Skeletal muscle tissue (tissue), 4 donors: Measurements from ENCODE around the gene NAP1L4. TPM values are rescaled to one million over a fixed set of nuclear protein-coding genes. Genes with fewer than 3 reads are reported as not detected.
A peak's percentile ranks its signal among the peaks of the same experiment; 100 is the strongest.

ENCODE experiments used
- H3K27ac ChIP-seq: one replicate; pipeline ENCODE4 v1.7.0; 2013; ENCODE audit warnings: mild to moderate bottlenecking, low read depth, low read length, inconsistent platforms
- H3K27me3 ChIP-seq, 3 donors: one replicate each; pipeline ENCODE4 v1.7.0; 2013; ENCODE audit warnings: low read length in 3 of 3; ENCODE audit not compliant: control insufficient read depth in 3 of 3, insufficient read depth in 3 of 3
- H3K36me3 ChIP-seq, 3 donors: one replicate each; pipeline ENCODE4 v1.7.0; 2013; ENCODE audit warnings: low read length in 3 of 3; ENCODE audit not compliant: control insufficient read depth in 3 of 3, insufficient read depth in 3 of 3
- H3K4me1 ChIP-seq, 3 donors: one replicate each; pipeline ENCODE4 v1.7.0; 2013; ENCODE audit warnings: low read length in 3 of 3, mild to moderate bottlenecking in 3 of 3; ENCODE audit not compliant: control insufficient read depth in 3 of 3, insufficient read depth in 3 of 3
- H3K4me3 ChIP-seq, 3 donors: one replicate each; pipeline ENCODE4 v1.7.0; 2013; ENCODE audit warnings: low read length in 3 of 3
- H3K9ac ChIP-seq, 3 donors: one replicate each; pipeline ENCODE4 v1.7.0; 2013; ENCODE audit warnings: low read length in 3 of 3, mild to moderate bottlenecking in 3 of 3, moderate library complexity in 2 of 3, low read depth in 1 of 3
- H3K9me3 ChIP-seq, 3 donors: one replicate each; pipeline ENCODE4 v1.7.0; 2013; ENCODE audit warnings: low read length in 3 of 3; ENCODE audit not compliant: control insufficient read depth in 3 of 3
- total RNA-seq: library from RNA; depleted of rRNA; stranded (reverse); fragments of >200 nt; gene quantifications from one replicate; pipeline ENCODE4 v1.2.3, GENCODE V29; 2014
- donor health status: Osteomylitis.

NAP1L4 gene
- total RNA-seq, 1 donor from 2014 or later: 148 TPM

DNA sequence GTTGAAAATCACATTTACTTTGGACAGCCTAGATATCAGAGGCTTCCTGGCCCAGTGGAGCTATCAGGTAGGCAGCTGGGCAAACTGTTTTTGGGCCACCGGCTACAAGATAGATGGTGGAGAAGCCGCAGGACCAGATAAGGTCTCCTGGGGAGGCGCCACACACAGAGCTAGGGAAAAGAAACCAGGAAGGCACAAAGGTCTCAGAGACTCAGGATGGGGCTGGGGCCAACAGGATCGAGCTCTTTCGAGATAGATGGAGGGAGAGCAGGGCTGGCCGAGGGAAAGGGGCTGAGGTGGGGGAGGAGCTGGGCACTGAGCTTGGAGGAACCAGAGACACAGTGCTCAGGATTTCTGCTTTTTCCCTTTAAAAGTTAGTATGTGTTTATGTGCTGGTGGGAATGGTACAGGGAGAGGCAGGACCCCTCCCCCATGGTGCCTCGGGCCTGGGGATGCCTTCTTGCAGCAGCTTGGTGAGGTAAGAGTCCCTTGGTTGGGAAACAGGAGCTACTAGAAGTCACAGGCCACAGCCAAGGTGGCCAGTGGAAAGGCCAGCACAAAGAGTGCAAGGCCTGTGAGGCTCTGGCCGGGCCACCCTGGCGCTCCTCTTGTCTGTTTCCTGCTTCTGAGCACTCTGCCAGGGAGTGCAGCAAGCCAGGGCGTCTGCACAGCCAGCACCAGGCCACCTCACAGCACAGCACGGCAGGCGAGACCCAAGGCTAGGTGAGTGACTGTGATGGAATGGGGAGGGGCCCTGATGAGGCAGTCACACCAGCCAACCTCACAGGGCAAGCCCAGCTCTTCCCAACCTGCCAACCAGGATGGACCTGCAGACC lies 11.5 kb upstream of the NAP1L4 start:
- Histone ChIP-seq H3K9me3 (no peaks in the 10 kb centered on the region), H3K9ac (no peak overlapping the region)

DNA sequence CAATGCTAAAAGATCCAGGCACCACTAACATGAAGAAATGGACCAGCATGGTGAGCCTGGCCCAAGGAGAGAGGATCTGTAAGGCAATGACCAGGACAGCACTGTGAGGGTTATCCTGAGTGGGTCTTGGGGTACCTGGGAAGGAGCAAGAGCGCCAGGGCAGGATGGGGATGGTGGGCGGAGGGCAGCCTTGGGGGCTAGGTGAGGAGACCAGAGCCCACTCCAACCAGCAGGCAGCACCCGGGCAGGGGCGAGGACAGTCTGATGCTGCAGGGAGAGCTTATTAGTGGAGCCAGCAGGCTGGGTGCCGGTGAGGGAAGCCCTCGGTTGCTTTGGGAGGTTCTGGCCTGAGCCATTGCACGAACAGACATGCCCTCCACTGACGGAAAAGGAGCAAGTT lies 10.7 kb upstream of the NAP1L4 start:
- H3K4me1 ChIP-seq: peaks cover 0 to 14% (median 11%) of the 10 kb centered on the region in 3 donors
- peaks cover 47 to 57% (median 51%) of the 10 kb centered on the region in 3 donors for H3K36me3 ChIP-seq
- no peaks in the 10 kb centered on the region for H3K9me3 ChIP-seq
- H3K9ac ChIP-seq: no peak overlapping the region
- H3K27me3 ChIP-seq: no peaks in the 10 kb centered on the region
- H3K4me3 ChIP-seq: no peak overlapping the region
- no peak overlapping the region for H3K27ac ChIP-seq

More for the DNA sequence above, 11.5 kb upstream of the NAP1L4 start:
- peaks cover 0 to 14% (median 11%) of the 10 kb centered on the region in 3 donors for H3K4me1 ChIP-seq
- H3K4me3 ChIP-seq: no peak overlapping the region
- H3K27me3 ChIP-seq: no peaks in the 10 kb centered on the region
- H3K27ac ChIP-seq: no peak overlapping the region
- H3K36me3 ChIP-seq: peaks cover 47 to 57% (median 52%) of the 10 kb centered on the region in 3 donors

DNA sequence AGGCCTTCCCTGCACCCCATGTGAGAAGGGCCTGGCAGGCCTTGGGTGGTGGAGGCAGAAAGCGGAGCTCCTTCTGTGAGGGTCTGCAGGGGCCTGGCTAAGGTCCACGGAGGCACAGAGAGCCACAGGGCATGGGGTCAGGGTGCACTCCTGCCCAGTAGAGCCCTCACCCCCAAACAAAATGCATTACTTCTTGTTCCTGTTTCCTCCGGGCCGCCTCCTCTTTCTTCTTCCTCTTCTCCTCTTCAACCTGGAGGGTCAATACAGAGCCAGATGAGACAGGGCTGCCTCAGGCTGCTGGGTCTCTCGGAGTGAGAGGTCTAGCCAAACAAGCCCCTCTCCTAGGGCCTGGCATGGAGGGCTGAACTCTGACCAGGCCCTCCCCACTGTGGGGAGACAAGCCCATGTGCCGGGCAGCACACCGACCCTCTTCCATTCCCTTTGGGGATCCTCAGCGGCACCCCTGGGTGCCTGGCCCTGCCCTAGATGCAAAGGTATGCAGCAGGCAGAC lies 10.3 kb upstream of the NAP1L4 start:
- Histone ChIP-seq H3K27ac (no peak overlapping the region), H3K27me3 (no peaks in the 10 kb centered on the region), H3K9ac (no peak overlapping the region), H3K9me3 (no peaks in the 10 kb centered on the region), H3K4me3 (no peak overlapping the region), H3K36me3 (peaks cover 47 to 53% (median 48%) of the 10 kb centered on the region in 3 donors), H3K4me1 (peaks cover 0 to 14% (median 11%) of the 10 kb centered on the region in 3 donors)

DNA sequence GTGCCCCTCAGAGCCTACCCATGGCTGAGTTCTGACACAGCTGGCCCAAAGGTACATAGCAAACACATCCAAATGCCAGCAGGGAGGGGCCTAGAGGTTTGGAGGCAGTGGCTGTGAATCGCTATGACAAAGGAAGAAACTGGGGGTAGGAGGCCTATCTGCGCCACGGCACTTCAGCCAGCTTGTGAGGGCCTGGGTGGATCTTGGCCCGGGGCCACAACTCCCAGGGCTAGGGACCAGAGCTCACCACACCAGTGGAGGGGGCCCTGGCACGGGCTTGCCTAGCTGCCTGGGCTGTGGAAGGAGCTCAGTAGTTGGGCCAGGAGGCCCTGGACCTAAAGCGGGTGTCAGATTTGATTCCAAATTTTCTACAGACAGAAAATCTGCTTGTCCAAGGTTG lies 9.4 kb upstream of the NAP1L4 start:
- H3K4me1 ChIP-seq: peaks cover 0 to 19% (median 11%) of the 10 kb centered on the region in 3 donors
- H3K9ac ChIP-seq: no peak overlapping the region
- no peaks in the 10 kb centered on the region for H3K27me3 ChIP-seq
- no peaks in the 10 kb centered on the region for H3K9me3 ChIP-seq
- no peak overlapping the region for H3K4me3 ChIP-seq
- peaks cover 41 to 50% (median 47%) of the 10 kb centered on the region in 3 donors for H3K36me3 ChIP-seq
- no peak overlapping the region for H3K27ac ChIP-seq

DNA sequence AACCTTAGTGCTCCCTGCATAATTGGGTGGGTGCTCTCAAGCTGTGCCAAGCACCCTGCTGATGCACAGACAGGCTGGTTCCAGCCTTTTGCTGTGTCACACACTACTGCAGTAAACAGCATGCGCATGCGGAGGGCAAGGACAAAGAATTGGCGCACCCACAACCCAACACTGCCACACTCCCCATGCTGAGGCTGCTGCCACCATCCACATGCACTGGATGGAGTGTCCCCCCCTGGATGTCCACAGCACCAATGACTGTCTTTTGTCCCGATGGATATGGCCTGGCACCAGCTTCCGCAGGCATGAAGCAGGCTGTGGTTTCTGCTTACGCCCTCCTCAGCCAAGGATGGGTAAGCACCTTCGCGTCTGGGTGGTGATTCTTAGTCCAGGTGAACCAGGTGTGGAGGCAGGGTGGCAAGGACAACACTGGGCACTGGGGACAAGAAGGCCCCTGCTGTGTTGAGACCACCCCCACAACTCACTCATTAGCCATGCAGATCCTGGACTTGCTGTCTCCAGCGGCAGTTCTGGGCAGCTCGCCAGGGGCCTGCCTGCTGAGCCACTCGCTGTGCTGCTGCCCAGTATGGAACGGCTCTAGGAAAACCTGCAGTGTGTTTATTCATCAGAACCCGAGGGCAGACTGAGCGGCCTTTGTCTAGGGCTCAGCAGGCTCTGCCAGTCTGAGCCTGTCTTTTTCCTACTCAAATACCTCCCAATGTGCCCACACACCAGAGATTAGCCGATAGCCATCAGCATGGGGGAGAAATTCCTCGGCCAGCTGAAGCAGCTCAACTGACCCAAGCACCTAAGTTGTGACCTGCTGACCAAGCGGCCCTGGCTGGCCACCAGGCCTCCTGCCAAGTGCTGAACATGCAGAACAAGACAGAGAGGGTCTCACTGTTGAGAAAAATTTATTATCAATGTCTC lies 8.2 kb upstream of the NAP1L4 start:
- peak overlapping the region in 1 of 3 donors; percentile 57 for H3K9ac ChIP-seq

DNA sequence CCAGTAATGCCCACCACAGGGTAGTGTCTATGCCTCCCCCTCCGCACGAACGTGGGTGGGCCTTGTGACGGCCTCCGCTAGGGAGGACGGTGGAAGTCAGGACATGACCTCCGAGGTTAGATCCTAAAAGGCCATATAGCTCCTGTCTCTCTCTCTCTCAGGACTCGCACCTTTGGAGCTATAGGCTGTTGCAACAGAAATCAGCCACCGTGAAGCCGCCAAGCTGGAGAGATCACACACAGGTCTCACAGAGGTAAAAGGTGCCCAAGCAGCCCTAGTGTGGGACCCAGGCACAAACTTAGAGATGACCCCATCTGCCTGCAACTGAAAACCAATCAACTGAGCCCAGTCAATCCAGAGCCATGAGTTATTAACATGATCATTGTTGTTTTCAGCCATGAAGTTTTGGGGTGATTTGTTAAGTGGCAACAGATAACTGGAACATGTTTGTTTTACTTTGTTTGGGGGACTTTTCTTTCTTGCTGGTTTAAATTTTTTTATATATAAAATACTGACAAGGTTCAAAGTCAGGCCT lies 7.4 kb upstream of the NAP1L4 start:
- H3K36me3 ChIP-seq: peaks cover 37 to 46% (median 42%) of the 10 kb centered on the region in 3 donors

More for the DNA sequence above, 8.2 kb upstream of the NAP1L4 start:
- H3K4me1 ChIP-seq: peaks cover 6 to 24% (median 17%) of the 10 kb centered on the region in 3 donors
- H3K27ac ChIP-seq: no peak overlapping the region
- peaks cover 39 to 48% (median 43%) of the 10 kb centered on the region in 3 donors for H3K36me3 ChIP-seq
- no peaks in the 10 kb centered on the region for H3K9me3 ChIP-seq
- no peaks in the 10 kb centered on the region for H3K27me3 ChIP-seq
- H3K4me3 ChIP-seq: no peak overlapping the region

DNA sequence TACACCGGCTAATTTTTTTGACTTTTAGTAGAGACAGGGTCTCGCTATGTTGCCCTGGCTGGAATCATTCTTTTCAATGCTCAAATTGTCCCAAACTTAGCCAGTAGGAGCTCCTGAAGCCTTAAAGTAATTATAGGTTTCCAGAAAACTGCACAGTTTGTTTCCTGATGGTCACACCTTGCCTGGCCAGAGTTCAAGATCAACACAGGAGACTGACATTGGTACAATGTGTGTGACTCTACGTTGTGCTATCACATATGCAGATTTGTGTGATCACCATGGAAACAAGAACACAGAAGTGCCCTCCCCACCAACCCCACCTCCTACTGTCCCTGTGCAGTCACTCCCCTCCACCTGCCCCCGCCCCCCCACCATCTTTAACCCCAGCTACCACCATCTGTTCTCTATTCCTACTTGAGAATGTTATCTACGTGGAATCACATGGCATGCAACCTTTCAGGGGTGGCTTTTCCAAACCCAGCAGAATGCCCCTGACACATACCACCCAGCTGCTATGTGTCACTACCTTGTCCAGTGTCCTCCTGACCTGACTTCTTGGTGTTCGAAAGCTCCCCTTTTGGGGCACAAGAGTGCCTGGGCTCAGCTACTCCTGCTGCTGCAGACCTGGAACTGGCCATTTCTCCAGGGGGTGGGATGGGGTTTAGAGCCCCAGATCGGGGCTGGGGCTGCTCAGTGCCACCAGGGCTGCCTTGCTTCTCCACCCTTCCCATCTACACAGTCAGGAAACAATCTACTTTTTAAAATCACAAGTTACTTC lies 6.1 kb upstream of the NAP1L4 start:
- peaks cover 6 to 24% (median 17%) of the 10 kb centered on the region in 3 donors for H3K4me1 ChIP-seq
- H3K27me3 ChIP-seq: no peaks in the 10 kb centered on the region
- H3K9ac ChIP-seq: no peak overlapping the region
- no peaks in the 10 kb centered on the region for H3K9me3 ChIP-seq
- peaks cover 24 to 34% (median 31%) of the 10 kb centered on the region in 3 donors for H3K36me3 ChIP-seq
- no peak overlapping the region for H3K4me3 ChIP-seq
- no peak overlapping the region for H3K27ac ChIP-seq

More for the DNA sequence above, 7.4 kb upstream of the NAP1L4 start:
- H3K9me3 ChIP-seq: no peaks in the 10 kb centered on the region
- no peak overlapping the region for H3K9ac ChIP-seq
- no peak overlapping the region for H3K4me3 ChIP-seq
- no peak overlapping the region for H3K27ac ChIP-seq
- no peaks in the 10 kb centered on the region for H3K27me3 ChIP-seq
- H3K4me1 ChIP-seq: peaks cover 6 to 24% (median 17%) of the 10 kb centered on the region in 3 donors

DNA sequence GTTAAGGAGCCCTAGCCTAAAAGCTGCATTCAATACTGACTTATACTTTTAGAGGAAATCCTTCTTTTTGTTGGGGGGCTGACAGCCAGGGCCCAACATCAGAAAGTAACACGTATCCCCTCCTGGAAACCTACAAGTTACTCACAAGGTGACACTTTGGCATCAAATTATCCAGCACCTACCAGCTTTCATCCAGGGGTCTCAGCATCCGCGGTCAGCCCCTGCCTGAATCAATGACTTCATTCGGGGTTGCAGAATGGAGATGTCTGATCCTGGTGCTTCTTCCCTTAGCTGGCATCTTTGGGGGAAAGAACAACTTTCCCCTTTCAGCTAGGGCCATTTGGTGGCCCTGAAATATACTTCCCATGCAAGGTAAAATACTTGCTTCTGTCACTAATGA lies 5.3 kb upstream of the NAP1L4 start:
- Histone ChIP-seq H3K36me3 (peaks cover 16 to 25% (median 22%) of the 10 kb centered on the region in 3 donors), H3K4me1 (peaks cover 12 to 30% (median 22%) of the 10 kb centered on the region in 3 donors), H3K27ac (no peak overlapping the region), H3K9me3 (no peaks in the 10 kb centered on the region), H3K9ac (no peak overlapping the region), H3K27me3 (no peaks in the 10 kb centered on the region), H3K4me3 (no peak overlapping the region)

DNA sequence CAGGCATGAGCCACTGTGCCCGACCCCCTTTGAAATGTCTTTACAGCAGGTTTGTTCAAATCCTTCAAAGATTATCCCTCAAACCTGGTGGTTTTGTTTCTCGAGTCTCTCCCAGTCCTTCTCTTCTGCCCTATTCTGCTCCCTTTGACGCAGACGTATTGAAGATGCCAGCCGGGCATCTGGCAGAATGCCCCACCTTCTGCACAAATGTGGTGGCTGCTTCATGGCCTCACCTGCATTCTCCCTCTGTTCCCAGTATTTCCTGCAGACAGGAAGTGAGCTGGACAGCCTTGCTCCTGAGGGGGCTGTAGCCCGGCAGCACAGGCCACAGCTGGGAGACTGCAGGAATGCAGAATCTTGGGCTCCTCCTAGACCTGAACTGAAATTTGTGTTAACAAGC lies 4.8 kb upstream of the NAP1L4 start:
- Histone ChIP-seq H3K36me3 (peaks cover 12 to 21% (median 18%) of the 10 kb centered on the region in 3 donors), H3K27ac (no peak overlapping the region), H3K9ac (no peak overlapping the region), H3K9me3 (no peaks in the 10 kb centered on the region), H3K27me3 (no peaks in the 10 kb centered on the region), H3K4me1 (peaks cover 12 to 30% (median 22%) of the 10 kb centered on the region in 3 donors), H3K4me3 (no peak overlapping the region)
